Measurements from ENCODE around the gene DNAL1. TPM values are rescaled to one million over a fixed set of nuclear protein-coding genes. Genes with fewer than 3 reads are reported as not detected.
"Not testable (repeated sequence)": the region's sequence is repeated elsewhere in the genome, so short reads cannot be mapped to it uniquely, and the experiment has no call there.

The DNAL1 gene
- 4.7 and 5.1 TPM in 2 replicates for total RNA-seq

GRCh38 chr14:73644531-73645247, at the start of gene DNAL1:
Gene DNAL1 (plus strand): TSS chr14:73644986. CDS start chr14:73645040, 54 bp downstream.
- peak; percentile 82 to 90 for DNase-seq (ENCODE audit: low read depth in 2 of 2)

GRCh38 chr14:73599499-73599898, 45.3 kb upstream of the DNAL1 start:
- DNase-seq (ENCODE audit: low read depth in 2 of 2) = no peak

- DNase-seq (ENCODE audit: low read depth in 2 of 2) = no peak
Observed at GRCh38 chr14:73602994-73603393, 41.8 kb upstream of the DNAL1 start.

- no peak for DNase-seq (ENCODE audit: low read depth in 2 of 2)
Observed at GRCh38 chr14:73606271-73606670, 38.5 kb upstream of the DNAL1 start.

- no peak for DNase-seq (ENCODE audit: low read depth in 2 of 2)
Observed at GRCh38 chr14:73607241-73607640, 37.5 kb upstream of the DNAL1 start.

- DNase-seq (ENCODE audit: low read depth in 2 of 2) = peak; percentile 31 to 79
Observed at GRCh38 chr14:73610687-73611086, 34.1 kb upstream of the DNAL1 start.

GRCh38 chr14:73612339-73613045, 32.3 kb upstream of the DNAL1 start, which contains the start of gene ACOT6:
Gene ACOT6 (plus strand): TSS chr14:73612517. CDS start chr14:73612572, 55 bp downstream.
- DNase-seq (ENCODE audit: low read depth in 2 of 2) = peak; percentile 36 to 75

- no peak for DNase-seq (ENCODE audit: low read depth in 2 of 2)
Observed at GRCh38 chr14:73613046-73613383, 31.8 kb upstream of the DNAL1 start.

GRCh38 chr14:73613419-73613963, 31.3 kb upstream of the DNAL1 start:
- DNase-seq (ENCODE audit: low read depth in 2 of 2) = no peak

GRCh38 chr14:73616831-73617230, 28.0 kb upstream of the DNAL1 start:
- DNase-seq (ENCODE audit: low read depth in 2 of 2) = no peak

GRCh38 chr14:73619524-73619923, 25.3 kb upstream of the DNAL1 start:
- DNase-seq (ENCODE audit: low read depth in 2 of 2) = no peak

- DNase-seq (ENCODE audit: low read depth in 2 of 2) = no peak
Observed at GRCh38 chr14:73620268-73620667, 24.5 kb upstream of the DNAL1 start.

- DNase-seq (ENCODE audit: low read depth in 2 of 2) = no peak
Observed at GRCh38 chr14:73623504-73624054, 21.2 kb upstream of the DNAL1 start.

GRCh38 chr14:73625706-73626105, 19.1 kb upstream of the DNAL1 start:
- peak in 1 of 2 donors; percentile 6 for DNase-seq (ENCODE audit: low read depth in 2 of 2)

- no peak for DNase-seq (ENCODE audit: low read depth in 2 of 2)
Observed at GRCh38 chr14:73627151-73627558, 17.6 kb upstream of the DNAL1 start.

- no peak for DNase-seq (ENCODE audit: low read depth in 2 of 2)
Observed at GRCh38 chr14:73630009-73630780, 14.6 kb upstream of the DNAL1 start.

GRCh38 chr14:73633116-73634010, 11.4 kb upstream of the DNAL1 start:
- DNase-seq (ENCODE audit: low read depth in 2 of 2) = peak; percentile 50 to 69

- DNase-seq (ENCODE audit: low read depth in 2 of 2) = peak; percentile 26 to 54
Observed at GRCh38 chr14:73634011-73634833, 10.6 kb upstream of the DNAL1 start.

GRCh38 chr14:73636355-73636754, 8.4 kb upstream of the DNAL1 start:
- DNase-seq (ENCODE audit: low read depth in 2 of 2) = not testable (repeated sequence)

- no peak for DNase-seq (ENCODE audit: low read depth in 2 of 2)
Observed at GRCh38 chr14:73637830-73638229, 7.0 kb upstream of the DNAL1 start.
